22Rv1 (cell line): ENCODE data around the gene MRPS25.

Experiments used
- H3K27ac ChIP-seq: fragments of 450-650 bp; 2 replicates; pipeline ENCODE4 v1.5.1; 2017
- CTCF ChIP-seq: fragments of 450-650 bp; IDR thresholded peaks from 2 replicates; pipeline ENCODE4 v1.5.1; 2017; ENCODE audit warnings: mild to moderate bottlenecking
- ZFX ChIP-seq: fragments of 450-650 bp; IDR thresholded peaks from 2 replicates; pipeline ENCODE4 v1.6.1; 2017; ENCODE audit warnings: antibody characterized with exemption, borderline replicate concordance

Gene MRPS25

GRCh38 chr3:15107075-15107947 lies 42.2 kb upstream of the MRPS25 start:
- TF ChIP-seq ZFX (no peak), CTCF (no peak)
- no peak overlapping the region for H3K27ac ChIP-seq

GRCh38 chr3:15102836-15103235 lies 37.7 kb upstream of the MRPS25 start:
- H3K27ac ChIP-seq, result no peak overlapping the region
- TF ChIP-seq CTCF, result no peak
- TF ChIP-seq ZFX, result no peak

DNA sequence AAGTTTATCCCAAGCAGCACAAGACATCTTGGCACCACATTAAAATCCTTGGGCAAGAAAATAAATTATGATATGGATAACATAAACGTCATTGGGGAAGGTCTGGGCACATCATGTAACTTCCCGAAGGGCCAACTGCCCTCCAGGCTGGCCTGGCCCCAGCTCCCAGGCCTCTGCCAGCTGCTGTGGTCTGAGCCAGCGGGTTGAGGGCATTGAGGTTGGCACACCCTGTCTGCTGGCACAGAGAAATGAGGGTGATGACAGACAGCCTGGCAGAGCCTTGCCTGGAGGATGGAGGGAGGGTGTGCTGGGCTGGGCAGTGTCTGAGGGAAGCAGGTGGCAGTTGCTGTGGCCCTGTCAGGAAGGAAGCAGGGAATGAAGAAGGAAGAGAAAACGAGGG lies 37.1 kb upstream of the MRPS25 start:
- no peak for TF ChIP-seq CTCF
- no peak for TF ChIP-seq ZFX
- H3K27ac ChIP-seq, result no peak overlapping the region

GRCh38 chr3:15099364-15100098 lies 34.4 kb upstream of the MRPS25 start:
- H3K27ac ChIP-seq, result peak overlapping the region; percentile 66
- no peak for TF ChIP-seq CTCF
- TF ChIP-seq ZFX, result no peak

GRCh38 chr3:15098503-15099363 lies 33.6 kb upstream of the MRPS25 start, which contains the start of gene RBSN:
TSS of gene RBSN (minus strand) at chr3:15099148. CDS start at chr3:15096120, 3,028 bp downstream.
- H3K27ac ChIP-seq, result peak within 1 kb of the TSS; percentile 66
- TF ChIP-seq ZFX, result no peak
- TF ChIP-seq CTCF, result no peak

DNA sequence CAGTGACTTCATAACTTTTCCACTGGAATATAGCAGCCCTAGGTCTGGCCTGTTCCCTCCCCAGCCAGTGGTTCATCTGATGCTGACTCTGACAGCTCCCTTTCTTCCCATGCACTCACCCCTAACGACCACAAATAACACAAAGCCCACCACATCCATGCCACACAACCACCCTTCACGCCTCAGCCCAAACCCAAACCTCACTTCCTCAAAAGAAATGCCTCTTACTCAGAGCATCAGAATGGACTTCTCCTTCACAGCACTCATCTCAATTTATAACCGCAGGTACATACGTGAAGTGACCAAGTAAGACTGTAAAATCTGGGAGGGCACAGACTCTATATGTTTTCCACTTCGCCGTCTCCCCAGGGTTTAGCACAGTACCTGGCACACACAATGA lies 32.8 kb upstream of the MRPS25 start:
- TF ChIP-seq CTCF (no peak), ZFX (no peak)
- H3K27ac ChIP-seq, result peak overlapping the region; percentile 66
